DND-41 (cell line): ENCODE measurements around the gene SYDE2.

Experiments used
- EZH2 ChIP-seq: IDR thresholded peaks from 3 replicates; pipeline ENCODE4 v1.6.1; 2012; ENCODE audit warnings: borderline replicate concordance, low read depth, mild to moderate bottlenecking, moderate library complexity, low read length, inconsistent platforms; ENCODE audit not compliant: severe bottlenecking
- TF ChIP-seq, protein P1 (sequence below): IDR thresholded peaks from 2 replicates; pipeline ENCODE4 v1.5.1; 2012; ENCODE audit warnings: borderline replicate concordance, low read length, moderate library complexity, mild to moderate bottlenecking; ENCODE audit not compliant: poor library complexity, severe bottlenecking; ENCODE audit errors: extremely low read depth

DNA sequence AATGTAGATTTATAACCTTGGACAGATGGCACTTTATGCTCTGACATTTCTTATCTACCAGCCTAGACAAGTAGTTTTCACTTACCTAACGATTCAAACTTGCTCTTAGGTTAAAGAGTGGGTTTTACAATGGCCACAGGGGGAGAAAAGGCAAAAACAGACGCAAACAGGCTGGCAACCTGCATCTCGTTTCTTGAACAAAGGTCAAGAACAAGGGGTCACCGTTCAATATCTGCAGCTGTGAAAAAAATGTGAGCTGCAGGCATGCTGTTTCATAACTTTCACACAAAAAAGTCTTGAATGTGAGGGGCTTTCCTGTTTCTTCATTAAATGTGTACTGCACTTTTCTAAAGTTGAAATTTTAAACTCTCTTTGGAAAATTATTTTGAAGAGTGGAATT, 49.4 kb downstream of the SYDE2 start:
- TF ChIP-seq EZH2: no peak
- TF ChIP-seq, protein P1, sequence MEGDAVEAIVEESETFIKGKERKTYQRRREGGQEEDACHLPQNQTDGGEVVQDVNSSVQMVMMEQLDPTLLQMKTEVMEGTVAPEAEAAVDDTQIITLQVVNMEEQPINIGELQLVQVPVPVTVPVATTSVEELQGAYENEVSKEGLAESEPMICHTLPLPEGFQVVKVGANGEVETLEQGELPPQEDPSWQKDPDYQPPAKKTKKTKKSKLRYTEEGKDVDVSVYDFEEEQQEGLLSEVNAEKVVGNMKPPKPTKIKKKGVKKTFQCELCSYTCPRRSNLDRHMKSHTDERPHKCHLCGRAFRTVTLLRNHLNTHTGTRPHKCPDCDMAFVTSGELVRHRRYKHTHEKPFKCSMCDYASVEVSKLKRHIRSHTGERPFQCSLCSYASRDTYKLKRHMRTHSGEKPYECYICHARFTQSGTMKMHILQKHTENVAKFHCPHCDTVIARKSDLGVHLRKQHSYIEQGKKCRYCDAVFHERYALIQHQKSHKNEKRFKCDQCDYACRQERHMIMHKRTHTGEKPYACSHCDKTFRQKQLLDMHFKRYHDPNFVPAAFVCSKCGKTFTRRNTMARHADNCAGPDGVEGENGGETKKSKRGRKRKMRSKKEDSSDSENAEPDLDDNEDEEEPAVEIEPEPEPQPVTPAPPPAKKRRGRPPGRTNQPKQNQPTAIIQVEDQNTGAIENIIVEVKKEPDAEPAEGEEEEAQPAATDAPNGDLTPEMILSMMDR: no peak
